Upper lobe of left lung (tissue), 4 donors: ENCODE results near the gene CENPX.

Source experiments
- POLR2A ChIP-seq, 4 donors: fragments of 450-650 bp; IDR thresholded peaks; one replicate each; pipeline ENCODE4 v1.5.1; 2016 to 2017; ENCODE audit warnings: antibody characterized with exemption in 4 of 4, mild to moderate bottlenecking in 2 of 4
- POLR2AphosphoS5 ChIP-seq, 2 donors: sonication (generic); formaldehyde crosslinking; IDR thresholded peaks; one replicate each; pipeline ENCODE4 v1.5.1; 2017; ENCODE audit warnings: antibody characterized with exemption in 2 of 2
- TF ChIP-seq, protein P1 (sequence below), 6 experiments: fragments of 450-650 bp in 4 of 6; fragments of 200-600 bp in 2 of 6; sonication (generic) in 2 of 6; IDR thresholded peaks; one replicate each; pipeline ENCODE4 v1.5.1; 2016 to 2019; ENCODE audit warnings: antibody characterized with exemption in 6 of 6

DNA sequence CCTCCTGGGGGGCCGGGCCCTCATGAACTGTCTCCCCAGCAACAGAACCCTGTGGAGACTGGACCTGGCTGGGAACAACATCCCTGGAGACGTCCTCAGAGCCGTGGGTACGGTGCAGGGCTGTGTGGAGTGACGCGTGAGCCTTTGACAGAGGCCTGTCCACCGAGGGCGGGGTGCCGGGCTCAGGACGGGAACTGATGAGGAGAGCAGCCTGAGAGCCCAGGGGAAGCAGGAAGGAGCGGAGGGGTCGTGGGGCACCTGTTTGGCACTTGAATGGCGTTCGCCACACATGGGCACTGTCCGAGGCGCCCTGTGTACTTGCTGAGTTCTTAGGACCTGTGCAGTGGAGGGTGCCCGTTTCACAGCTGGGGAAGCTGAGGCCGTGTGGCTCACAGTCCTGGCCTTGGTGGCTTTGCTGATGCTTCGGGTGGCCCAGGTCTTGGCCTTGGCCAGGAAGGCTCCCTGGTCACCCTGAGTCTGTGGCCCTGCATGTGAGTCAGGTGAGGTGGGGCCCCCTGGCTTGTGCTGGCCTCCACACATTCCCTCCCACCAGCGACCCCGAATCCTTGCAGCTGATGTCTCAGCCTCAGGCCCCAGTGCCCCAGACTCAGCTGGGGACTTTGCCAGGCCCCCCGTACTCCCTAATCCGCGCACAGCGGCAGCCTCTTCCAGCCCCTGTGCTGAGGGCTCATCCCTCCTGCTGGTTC lies 2.9 kb upstream of the CENPX start:
- TF ChIP-seq, protein P1, sequence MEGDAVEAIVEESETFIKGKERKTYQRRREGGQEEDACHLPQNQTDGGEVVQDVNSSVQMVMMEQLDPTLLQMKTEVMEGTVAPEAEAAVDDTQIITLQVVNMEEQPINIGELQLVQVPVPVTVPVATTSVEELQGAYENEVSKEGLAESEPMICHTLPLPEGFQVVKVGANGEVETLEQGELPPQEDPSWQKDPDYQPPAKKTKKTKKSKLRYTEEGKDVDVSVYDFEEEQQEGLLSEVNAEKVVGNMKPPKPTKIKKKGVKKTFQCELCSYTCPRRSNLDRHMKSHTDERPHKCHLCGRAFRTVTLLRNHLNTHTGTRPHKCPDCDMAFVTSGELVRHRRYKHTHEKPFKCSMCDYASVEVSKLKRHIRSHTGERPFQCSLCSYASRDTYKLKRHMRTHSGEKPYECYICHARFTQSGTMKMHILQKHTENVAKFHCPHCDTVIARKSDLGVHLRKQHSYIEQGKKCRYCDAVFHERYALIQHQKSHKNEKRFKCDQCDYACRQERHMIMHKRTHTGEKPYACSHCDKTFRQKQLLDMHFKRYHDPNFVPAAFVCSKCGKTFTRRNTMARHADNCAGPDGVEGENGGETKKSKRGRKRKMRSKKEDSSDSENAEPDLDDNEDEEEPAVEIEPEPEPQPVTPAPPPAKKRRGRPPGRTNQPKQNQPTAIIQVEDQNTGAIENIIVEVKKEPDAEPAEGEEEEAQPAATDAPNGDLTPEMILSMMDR (IDR thresholded peaks at IDR 0.05): no peak
- TF ChIP-seq POLR2A (IDR thresholded peaks at IDR 0.05) (no peak), POLR2AphosphoS5 (IDR thresholded peaks at IDR 0.05) (no peak)
